A204.1 (cell line): Measurements from ENCODE around the gene SLC39A10.
"Not testable (repeated sequence)": the region's sequence is repeated elsewhere in the genome, so short reads cannot be mapped to it uniquely, and the experiment has no call there.

Source experiments
- FAIRE-seq: peaks from 2 replicates; lab custom pipeline; 2012; peaks lifted over from hg19 to GRCh38; lab: Jason Lieb, UNC

Gene SLC39A10

GRCh38 chr2:195674491-195675221 is 17.6 kb downstream of the SLC39A10 start:
- FAIRE-seq = no peak

DNA sequence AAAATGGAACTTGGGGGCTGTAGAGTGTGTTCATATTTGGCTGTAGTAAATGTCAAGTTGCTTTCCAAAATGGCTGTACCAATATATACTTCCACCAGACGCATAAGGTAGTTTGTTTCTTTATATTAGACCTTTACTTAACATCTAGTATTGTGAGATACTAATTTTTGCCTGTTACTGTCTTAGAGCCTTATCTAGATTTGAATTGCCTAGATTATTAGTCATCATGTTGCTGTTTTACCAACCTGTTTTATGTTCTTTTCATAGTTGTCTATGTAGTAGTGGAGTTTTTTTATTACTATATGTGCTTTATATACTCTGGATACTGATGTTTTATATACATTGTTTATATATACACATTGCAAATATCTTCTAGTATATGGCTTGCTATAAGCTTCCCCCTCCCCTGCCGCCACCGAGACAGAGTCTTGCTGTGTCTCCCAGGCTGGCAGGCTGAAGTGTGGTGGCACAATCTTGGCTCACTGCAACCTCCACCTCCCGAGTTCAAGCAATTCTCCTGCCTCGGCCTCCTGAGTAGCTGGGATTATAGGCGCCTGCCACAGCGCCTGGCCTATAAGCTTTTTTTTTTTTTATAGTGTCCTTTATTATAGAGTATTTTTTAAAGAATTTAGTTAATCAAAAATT is 18.9 kb downstream of the SLC39A10 start:
- no peak for FAIRE-seq

DNA sequence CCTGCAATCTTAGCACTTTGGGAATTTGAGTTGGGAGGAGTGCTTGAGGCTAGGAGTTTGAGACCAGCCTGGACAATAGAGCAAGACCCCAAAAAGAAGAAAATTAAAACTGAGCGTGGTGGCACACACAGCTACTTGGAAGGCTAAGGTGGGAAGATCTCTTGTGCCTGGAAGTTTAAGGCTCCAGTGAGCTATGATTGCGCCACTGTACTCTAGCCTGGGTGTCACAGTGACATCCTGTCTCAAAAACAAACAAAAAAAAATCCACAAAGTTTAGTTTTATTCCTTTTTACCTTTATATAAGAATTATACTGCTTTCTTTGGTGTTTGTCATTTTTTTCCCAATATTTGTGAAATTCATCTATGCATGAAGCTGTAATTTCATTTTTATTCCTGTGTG is 20.3 kb downstream of the SLC39A10 start:
- no peak for FAIRE-seq

GRCh38 chr2:195677884-195678283 is 20.9 kb downstream of the SLC39A10 start:
- FAIRE-seq = no peak

GRCh38 chr2:195682077-195682476 is 25.1 kb downstream of the SLC39A10 start:
- no peak for FAIRE-seq

- no peak for FAIRE-seq
These were observed 26.1 kb downstream of the SLC39A10 start for GRCh38 chr2:195683174-195683573.

- no peak for FAIRE-seq
These were observed 29.5 kb downstream of the SLC39A10 start for GRCh38 chr2:195686564-195686963.

DNA sequence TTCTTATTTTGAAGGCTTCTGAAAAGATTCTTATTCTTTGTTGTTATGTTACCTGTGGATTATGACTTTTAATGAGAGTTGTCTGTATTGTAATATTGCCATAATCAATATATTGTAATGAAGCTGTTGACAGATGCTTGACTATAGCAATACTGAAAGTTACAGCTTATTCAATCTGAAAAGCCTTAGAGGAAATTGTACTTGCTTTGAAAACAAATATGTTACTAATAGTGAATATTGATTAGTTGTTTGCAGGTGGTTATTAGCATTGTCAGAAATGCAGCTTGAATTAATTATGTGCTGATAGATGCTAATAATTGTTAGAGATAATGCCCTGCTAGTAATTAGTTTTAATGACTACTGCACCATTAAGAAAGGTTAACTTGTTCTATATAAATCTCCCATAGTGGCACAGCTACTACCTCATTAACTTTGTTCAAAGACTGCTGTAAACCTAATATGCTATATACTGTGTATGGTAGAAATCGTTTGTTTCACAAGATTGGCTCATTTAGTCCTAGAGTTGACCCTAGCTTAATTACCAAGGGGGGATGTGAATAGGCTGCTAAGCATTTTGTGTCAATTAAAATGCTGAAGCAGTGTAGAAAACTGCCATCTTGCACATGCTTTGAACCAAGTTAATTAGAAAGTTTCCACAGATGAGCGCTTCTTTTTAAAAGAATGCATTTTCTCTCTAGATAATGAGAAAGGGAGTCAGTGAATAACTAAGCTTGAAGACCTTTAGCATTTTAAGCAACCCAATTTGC is 30.5 kb downstream of the SLC39A10 start:
- FAIRE-seq = no peak

DNA sequence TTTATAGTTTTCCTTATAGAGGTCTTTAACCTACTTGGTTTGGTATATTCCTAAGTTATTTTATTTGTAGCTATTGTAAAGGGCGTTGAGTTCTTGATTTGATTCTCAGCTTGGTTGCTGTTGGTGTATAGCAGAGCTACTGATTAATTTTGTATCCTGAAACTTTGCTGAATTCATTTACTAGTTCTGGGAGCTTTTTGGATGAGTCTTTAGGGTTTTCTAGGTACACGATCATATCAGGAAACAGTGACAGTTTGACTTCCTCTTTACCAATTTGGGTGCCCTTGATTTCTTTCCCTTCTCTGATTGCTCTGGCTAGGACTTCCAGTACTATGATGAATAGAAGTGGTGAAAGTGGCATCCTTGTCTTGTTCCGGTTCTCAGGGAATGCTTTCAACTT is 35.5 kb downstream of the SLC39A10 start:
- not testable (repeated sequence) for FAIRE-seq

GRCh38 chr2:195694553-195694952 is 37.5 kb downstream of the SLC39A10 start:
- FAIRE-seq = no peak

- no peak for FAIRE-seq
These were observed 38.1 kb downstream of the SLC39A10 start for GRCh38 chr2:195695002-195695631.

DNA sequence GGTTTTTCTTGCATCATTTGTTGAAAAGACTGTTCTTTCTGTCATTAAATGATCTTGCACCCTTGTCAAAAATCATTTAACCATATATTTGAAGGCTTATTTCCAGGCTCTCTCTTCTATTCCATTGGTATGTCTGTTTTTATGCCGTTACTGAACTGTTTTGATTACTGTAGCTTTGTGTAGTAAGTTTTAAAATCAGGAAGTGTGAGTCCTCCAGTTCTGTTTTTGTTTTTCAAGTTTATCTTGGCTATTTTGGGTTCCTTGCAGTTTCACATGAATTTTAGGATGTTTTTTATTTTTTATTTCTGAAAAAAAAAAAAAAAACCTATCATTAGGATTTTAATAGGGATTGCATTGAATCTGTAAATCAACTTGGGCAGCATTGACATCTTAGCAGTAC is 39.0 kb downstream of the SLC39A10 start:
- no peak for FAIRE-seq

GRCh38 chr2:195697681-195698220 is 40.7 kb downstream of the SLC39A10 start:
- no peak for FAIRE-seq

GRCh38 chr2:195700480-195700879 is 43.5 kb downstream of the SLC39A10 start:
- no peak for FAIRE-seq

DNA sequence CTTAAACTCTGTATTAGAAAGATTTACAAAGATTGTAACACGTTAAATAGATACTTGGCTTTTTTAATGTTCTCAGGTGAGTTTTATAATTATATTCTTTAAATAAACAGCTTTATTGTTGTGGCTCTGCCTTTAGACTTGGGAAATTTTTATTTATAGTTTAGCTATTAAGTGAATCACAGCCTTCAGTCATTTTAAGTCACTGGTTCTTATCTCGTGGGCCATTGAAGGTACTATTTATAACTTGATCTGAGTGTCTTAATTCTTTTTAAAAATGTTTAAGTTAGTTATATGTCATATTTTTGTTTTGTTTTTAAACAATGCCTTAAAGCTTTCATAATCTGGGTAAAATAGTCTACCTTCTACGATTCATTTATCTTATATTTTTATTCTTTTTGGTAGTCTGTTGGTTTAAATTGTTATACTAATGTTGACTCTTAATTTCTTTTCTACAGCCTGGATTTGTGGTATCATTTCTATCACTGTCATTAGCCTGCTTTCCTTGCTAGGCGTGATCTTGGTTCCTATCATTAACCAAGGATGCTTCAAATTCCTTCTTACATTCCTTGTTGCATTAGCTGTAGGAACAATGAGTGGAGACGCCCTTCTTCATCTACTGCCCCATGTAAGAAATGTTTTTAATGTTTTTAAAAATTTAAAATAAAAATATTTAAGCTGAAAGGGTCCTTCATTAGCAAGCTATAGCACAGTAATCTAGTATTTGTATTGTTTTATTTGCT is 49.3 kb downstream of the SLC39A10 start:
- FAIRE-seq = no peak

- no peak for FAIRE-seq
These were observed 53.1 kb downstream of the SLC39A10 start for GRCh38 chr2:195709901-195710806.

DNA sequence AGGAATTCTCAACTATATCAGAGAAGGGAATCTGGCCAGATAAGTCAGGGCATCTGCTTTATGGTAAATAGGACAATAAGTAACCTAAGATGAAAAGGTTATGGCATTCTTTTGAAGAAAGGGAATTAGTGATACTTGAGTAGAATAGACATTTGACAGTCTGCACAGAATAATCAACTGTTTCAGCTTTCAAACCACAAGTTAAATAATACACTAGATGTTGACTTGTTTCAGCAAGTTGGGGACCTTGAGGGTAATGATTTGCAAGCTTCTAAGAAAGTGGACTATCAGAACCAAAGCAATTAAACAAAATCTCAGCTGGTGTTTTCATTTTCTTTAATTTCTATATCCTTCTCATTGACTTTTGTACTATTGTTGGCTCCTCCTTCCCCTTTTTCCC is 54.5 kb downstream of the SLC39A10 start:
- no peak for FAIRE-seq

DNA sequence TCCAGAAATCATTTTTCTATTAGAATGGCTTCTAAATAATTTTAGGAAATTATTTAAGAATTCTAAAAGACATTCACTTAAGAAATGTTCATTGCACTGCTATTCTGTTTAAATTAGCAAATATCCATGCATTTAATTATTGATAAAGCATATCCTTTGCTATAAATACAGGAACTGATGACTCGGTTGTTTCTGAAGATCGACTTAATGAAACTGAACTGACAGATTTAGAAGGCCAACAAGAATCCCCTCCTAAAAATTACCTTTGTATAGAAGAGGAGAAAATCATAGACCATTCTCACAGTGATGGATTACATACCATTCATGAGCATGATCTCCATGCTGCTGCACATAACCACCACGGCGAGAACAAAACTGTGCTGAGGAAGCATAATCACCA is 59.4 kb downstream of the SLC39A10 start:
- no peak for FAIRE-seq

DNA sequence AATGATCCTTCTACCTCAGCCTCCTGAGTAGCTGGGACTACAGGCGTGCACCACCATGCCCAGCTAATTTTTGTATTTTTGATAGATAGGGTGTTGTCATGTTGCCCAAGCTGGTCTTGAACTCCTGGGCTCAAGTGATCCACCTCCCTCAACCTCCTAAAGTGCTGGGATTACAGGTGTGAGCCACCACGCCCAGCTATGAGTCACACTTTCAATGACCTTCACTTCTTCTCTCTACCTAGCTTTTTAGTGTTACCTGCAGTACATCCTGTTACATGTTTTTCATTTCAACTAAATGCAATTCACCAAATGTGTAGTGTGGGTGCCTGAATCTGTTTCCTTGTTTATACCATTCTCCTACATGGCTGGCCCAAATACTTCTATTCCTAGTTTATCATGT is 64.0 kb downstream of the SLC39A10 start:
- no peak for FAIRE-seq

GRCh38 chr2:195722075-195722474 is 65.0 kb downstream of the SLC39A10 start:
- no peak for FAIRE-seq

DNA sequence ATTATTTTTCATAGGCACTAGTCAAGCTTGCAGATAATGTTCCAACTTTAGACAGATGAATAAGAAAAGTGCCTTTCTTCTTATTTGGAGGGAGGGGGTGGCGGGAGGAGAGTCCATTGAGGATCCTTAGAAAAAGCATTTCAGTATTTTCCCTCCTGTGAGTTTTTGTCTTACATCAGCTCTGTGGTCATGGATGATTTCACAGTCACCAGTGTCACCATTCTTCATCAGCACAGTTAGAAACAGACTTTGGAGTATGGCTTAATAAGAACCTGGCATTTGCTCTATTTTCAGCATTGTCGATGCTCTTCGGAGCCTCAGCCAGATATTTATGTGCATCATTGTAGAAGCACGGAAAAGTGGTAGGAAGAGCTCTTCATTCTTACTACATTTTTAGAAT is 70.1 kb downstream of the SLC39A10 start:
- FAIRE-seq = no peak
